ENCODE results near the gene ROBO1. TPM values are rescaled to one million over a fixed set of nuclear protein-coding genes. Genes with fewer than 3 reads are reported as not detected.

The ROBO1 gene
- total and polyA plus RNA-seq, 2 of the 8 experiments (the other 6 are each of a cell fraction or from before 2014, with no cell fraction given): 51.4 to 91.0 TPM

- H3K4ac ChIP-seq (replicated peaks; ENCODE audit: insufficient read length, low read depth, low read length): no peak overlapping the region
- no peaks in the 10 kb centered on the region for H3K4me1 ChIP-seq (replicated peaks in 1 of 4; ENCODE audit: control insufficient read depth in 3 of 4, insufficient read depth in 4 of 4, low read length in 3 of 4)
- no peak overlapping the region for H3K56ac ChIP-seq (replicated peaks; ENCODE audit: insufficient read length, low read depth, low read length)
- H2AK5ac ChIP-seq (ENCODE audit: low read depth, low read length): no peak overlapping the region
- H3K36me3 ChIP-seq (ENCODE audit: control insufficient read depth in 2 of 4, insufficient read depth in 4 of 4, low read length in 3 of 4): peaks cover 0 to 8% (median 0%) of the 10 kb centered on the region in 4 experiments; a peak in 3 of 8 replicates
- peaks cover 0 to 1% of the 10 kb centered on the region in 2 experiments for H4K20me1 ChIP-seq (replicated peaks in 1 of 2; ENCODE audit: control insufficient read depth in 1 of 2, insufficient read depth in 2 of 2, low read length in 2 of 2)
- no peak overlapping the region for H3K4me2 ChIP-seq (ENCODE audit: insufficient read depth in 1 of 2, low read depth in 2 of 2, low read length in 2 of 2)
- no peak overlapping the region for H4K5ac ChIP-seq (ENCODE audit: insufficient read length, low read depth, low read length)
- POLR2A ChIA-PET (ENCODE audit: partially characterized antibody): no interaction called here
- CTCF ChIA-PET (ENCODE audit: partially characterized antibody): interaction anchor here (0.7 kb wide), 1 partner anchor 50 kb away, joined by 3 read pairs; no protein-coding TSS in a partner anchor
- H3K79me1 ChIP-seq (ENCODE audit: low read depth, low read length): no peaks in the 10 kb centered on the region
- H2BK120ac ChIP-seq (replicated peaks; ENCODE audit: low read depth, low read length): no peak overlapping the region
- H2BK12ac ChIP-seq (ENCODE audit: low read depth, low read length): no peak overlapping the region
- H3K27me3 ChIP-seq (replicated peaks in 1 of 4; ENCODE audit: control insufficient read depth in 3 of 4, extremely low read depth in 1 of 4, insufficient read depth in 3 of 4, low read length in 3 of 4): no peaks in the 10 kb centered on the region
- H3K23me2 ChIP-seq (ENCODE audit: low read depth, low read length): no peaks in the 10 kb centered on the region
- H3K23ac ChIP-seq (ENCODE audit: insufficient read length): no peak overlapping the region
- H3K27ac ChIP-seq (ENCODE audit: low read depth, low read length): no peak overlapping the region
- no peak overlapping the region for H4K91ac ChIP-seq (replicated peaks; ENCODE audit: insufficient read length, low read length)
- no peak for DNase-seq (ENCODE audit: low read depth in 1 of 2, low spot score in 2 of 2)
- 76% methylated on average over 4 of the region's 4 CpGs; no CpG with 5 or more reads in 1 of the 2 experiments for WGBS, 2 experiments (ENCODE audit: extremely low coverage in 1 of 2, insufficient coverage in 1 of 2, insufficient read length in 1 of 2, insufficient replicate concordance in 2 of 2, low coverage in 1 of 2, low lambda C conversion rate in 2 of 2, missing lambda C conversion rate in 1 of 2)
- FAIRE-seq: no peak
- no peaks in the 10 kb centered on the region for H3K9me3 ChIP-seq (ENCODE audit: insufficient read depth in 2 of 2, low read depth in 1 of 2, low read length in 1 of 2)
- no peak overlapping the region for H3K14ac ChIP-seq (ENCODE audit: insufficient read length)
- no peak overlapping the region for H2BK15ac ChIP-seq (ENCODE audit: low read length)
- TF ChIP-seq CTBP2 (IDR thresholded peaks at IDR 0.05; ENCODE audit: borderline replicate concordance, insufficient read depth, insufficient read length, low read length) (no peak), TCF12 (IDR thresholded peaks at IDR 0.05; ENCODE audit: low read depth, low read length) (no peak), NANOG (IDR thresholded peaks at IDR 0.05; ENCODE audit: insufficient read depth, low read depth, low read length, poor library complexity, severe bottlenecking) (no peak)
- no peak overlapping the region for H4K8ac ChIP-seq (ENCODE audit: extremely low read depth, insufficient read depth, low read length)
- H3K18ac ChIP-seq (ENCODE audit: extremely low read depth, low read length): no peak overlapping the region
- H3K4me3 ChIP-seq (ENCODE audit: extremely low read depth in 1 of 4, insufficient read depth in 2 of 4, low read depth in 3 of 4, low read length in 4 of 4): no peak overlapping the region
- H3K9ac ChIP-seq (replicated peaks in 1 of 4; ENCODE audit: extremely low read depth in 1 of 4, low read depth in 3 of 4, low read length in 3 of 4): no peak overlapping the region
- H3K79me2 ChIP-seq (ENCODE audit: control insufficient read depth in 1 of 2, insufficient read depth in 2 of 2, low read length in 2 of 2): no peaks in the 10 kb centered on the region
- H2BK20ac ChIP-seq (ENCODE audit: low read length): no peak overlapping the region
- no peak overlapping the region for H2BK5ac ChIP-seq (ENCODE audit: low read depth, low read length)
- no peak overlapping the region for H2AFZ ChIP-seq (ENCODE audit: low read length)
Measured at GRCh38 chr3:78712270-78712669, 1055.5 kb downstream of the ROBO1 start.
